SK-N-SH (cell line): Measurements from ENCODE around the gene DDIT4. TPM values are rescaled to one million over a fixed set of nuclear protein-coding genes. Genes with fewer than 3 reads are reported as not detected.

ENCODE experiments used
- CTCF ChIA-PET: fragments of 300-600, 350-600 bp; formaldehyde crosslinking; extraction: SDS; loops from one replicate; lab custom pipeline; 2021; lab: Yijun Ruan, JAX
- POLR2A ChIA-PET: fragments of 350-600 bp; sonication (Branson Sonifier 250); formaldehyde crosslinking; extraction: SDS; loops from one replicate; lab custom pipeline; 2020; ENCODE audit warnings: antibody characterized with exemption, inconsistent platforms; lab: Yijun Ruan, JAX
- DNase-seq: peaks from one replicate; pipeline ENCODE4 v3.0.0; 2012
- H2AFZ ChIP-seq: fragments of 200-600 bp; sonication (generic); 2 replicates; pipeline ENCODE4 v1.8.1; 2016; ENCODE audit warnings: antibody characterized with exemption, mild to moderate bottlenecking, low read depth
- H3F3A ChIP-seq: fragments of 200-600 bp; sonication (generic); replicated peaks from 2 replicates; pipeline ENCODE3; 2016; ENCODE audit warnings: antibody characterized with exemption, mild to moderate bottlenecking; ENCODE audit not compliant: insufficient read depth
- H3K27ac ChIP-seq, 2 experiments: fragments of 200-500 bp in 1 of 2; fragments of 200-600 bp in 1 of 2; sonication (Bioruptor generic) in 1 of 2; sonication (generic), shearing (Covaris generic) in 1 of 2; 2 replicates each; pipeline versions ENCODE4 v1.5.1 to v1.6.1; 2014 to 2016; ENCODE audit warnings: low read depth in 2 of 2, inconsistent platforms in 1 of 2, low read length in 1 of 2, mild to moderate bottlenecking in 1 of 2, mixed read lengths in 1 of 2
- H3K27me3 ChIP-seq: fragments of 200-600 bp; sonication (generic), shearing (Covaris generic); 2 replicates; pipeline ENCODE4 v1.6.1; 2016; ENCODE audit warnings: mixed run types; ENCODE audit not compliant: insufficient read depth
- H3K36me3 ChIP-seq, 2 experiments: fragments of 200-500 bp in 1 of 2; fragments of 200-600 bp in 1 of 2; sonication (Bioruptor generic) in 1 of 2; sonication (generic) in 1 of 2; replicated peaks in 1 of 2; 2 replicates each; pipeline versions ENCODE3 to v1.5.1; 2014 to 2016; ENCODE audit warnings: low read length in 1 of 2, mild to moderate bottlenecking in 1 of 2; ENCODE audit not compliant: insufficient read depth in 2 of 2, control insufficient read depth in 1 of 2
- H3K4me1 ChIP-seq, 2 experiments: fragments of 200-500 bp in 1 of 2; fragments of 200-600 bp in 1 of 2; sonication (Bioruptor generic) in 1 of 2; sonication (generic), shearing (Covaris generic) in 1 of 2; 2 replicates each; pipeline versions ENCODE4 v1.5.1 to v1.6.1; 2014 to 2016; ENCODE audit warnings: low read depth in 1 of 2, low read length in 1 of 2, mixed run types in 1 of 2; ENCODE audit not compliant: insufficient read depth in 2 of 2, control insufficient read depth in 1 of 2
- H3K4me2 ChIP-seq: fragments of 200-600 bp; sonication (generic), shearing (Covaris generic); 2 replicates; pipeline ENCODE4 v1.6.1; 2017; ENCODE audit warnings: mixed run types
- H3K4me3 ChIP-seq, 2 experiments: fragments of 200-500 bp in 1 of 2; fragments of 200-600 bp in 1 of 2; sonication (Bioruptor generic) in 1 of 2; sonication (generic), shearing (Covaris generic) in 1 of 2; 2 replicates each; pipeline versions ENCODE4 v1.5.1 to v1.8.1; 2014 to 2016; ENCODE audit warnings: low read depth in 2 of 2, inconsistent platforms in 1 of 2, low read length in 1 of 2, mild to moderate bottlenecking in 1 of 2, mixed read lengths in 1 of 2, moderate library complexity in 1 of 2
- H3K79me2 ChIP-seq: fragments of 200-600 bp; sonication (generic); 2 replicates; pipeline ENCODE4 v1.8.1; 2017; ENCODE audit warnings: mild to moderate bottlenecking; ENCODE audit not compliant: insufficient read depth
- H3K9ac ChIP-seq: fragments of 200-600 bp; sonication (generic); 2 replicates; pipeline ENCODE4 v1.6.1; 2017; ENCODE audit warnings: mixed run types
- H3K9me2 ChIP-seq: fragments of 200-600 bp; sonication (generic); 2 replicates; pipeline ENCODE4 v1.6.1; 2017; ENCODE audit warnings: mixed run types
- H3K9me3 ChIP-seq: fragments of 200-600 bp; sonication (generic); 2 replicates; pipeline ENCODE4 v1.6.1; 2017; ENCODE audit warnings: mixed run types, mild to moderate bottlenecking, moderate library complexity
- H4K20me1 ChIP-seq: fragments of 200-600 bp; sonication (generic); 2 replicates; pipeline ENCODE4 v1.6.1; 2017; ENCODE audit warnings: mild to moderate bottlenecking, mixed run types; ENCODE audit not compliant: insufficient read depth
- CHD2 ChIP-seq: fragments of 150-350 bp; IDR thresholded peaks from 2 replicates; pipeline ENCODE4 v1.6.1; 2018; ENCODE audit warnings: low read length; ENCODE audit not compliant: partially characterized antibody
- EP300 ChIP-seq, 2 experiments: IDR thresholded peaks; 2 replicates each; pipeline versions ENCODE4 v1.4.0 to v1.6.1; 2012; ENCODE audit warnings: borderline replicate concordance in 1 of 2, low read depth in 1 of 2, low read length in 1 of 2
- FOSL2 ChIP-seq: IDR thresholded peaks from 2 replicates; pipeline ENCODE4 v1.4.0; 2012; ENCODE audit warnings: low read depth, mild to moderate bottlenecking, moderate library complexity, borderline replicate concordance
- FOXJ3 ChIP-seq: sonication (generic); formaldehyde crosslinking; IDR thresholded peaks from 2 replicates; pipeline ENCODE4 v1.5.1; 2020; ENCODE audit warnings: mild to moderate bottlenecking, missing genetic modification reagents
- IRF3 ChIP-seq: fragments of 150-350 bp; IDR thresholded peaks from 2 replicates; pipeline ENCODE4 v1.6.1; 2016; ENCODE audit warnings: mild to moderate bottlenecking, low read depth, low read length
- MEF2A ChIP-seq: IDR thresholded peaks from 2 replicates; pipeline ENCODE4 v1.4.0; 2012; ENCODE audit warnings: low read depth, borderline replicate concordance
- NFIC ChIP-seq: IDR thresholded peaks from 2 replicates; pipeline ENCODE4 v1.4.0; 2012; ENCODE audit warnings: borderline replicate concordance
- REST ChIP-seq: IDR thresholded peaks from 2 replicates; pipeline ENCODE4 v1.6.1; 2012; ENCODE audit warnings: mild to moderate bottlenecking, low read depth, low read length, moderate library complexity
- RFX5 ChIP-seq: IDR thresholded peaks from 2 replicates; pipeline ENCODE4 v1.6.1; 2012; ENCODE audit warnings: mild to moderate bottlenecking, improper control_type of control experiment, low read length
- RXRA ChIP-seq: IDR thresholded peaks from 2 replicates; pipeline ENCODE4 v1.4.0; 2012; ENCODE audit warnings: low read depth, mild to moderate bottlenecking, borderline replicate concordance
- SMC3 ChIP-seq: IDR thresholded peaks from 2 replicates; pipeline ENCODE4 v1.6.1; 2012; ENCODE audit warnings: low read depth, low read length, improper control_type of control experiment
- TCF12 ChIP-seq: IDR thresholded peaks from 2 replicates; pipeline ENCODE4 v1.4.0; 2012
- WGBS: methylation state at CpG from one replicate; pipeline ENCODE4 v1.1.6; 2017; ENCODE audit warnings: low lambda C conversion rate; 5-methylcytosine and 5-hydroxymethylcytosine counted together
- polyA plus RNA-seq, 3 experiments: library from polyadenylated mRNA; depleted of rRNA; stranded (reverse); fragments of >200 nt; gene quantifications; 2 replicates each; pipeline ENCODE4 v1.2.3, GENCODE V29; 2012

The DDIT4 gene
- polyA plus RNA-seq, 1 of the 3 experiments (the other 2 are of a cell fraction) = 24.9 TPM

- no peak for DNase-seq
- Histone ChIP-seq H3K9me3 (no peaks in the 10 kb centered on the region), H3K79me2 (no peaks in the 10 kb centered on the region), H2AFZ (no peak overlapping the region), H3K27me3 (no peaks in the 10 kb centered on the region), H3F3A (peaks cover 19% of the 10 kb centered on the region), H3K4me3 (no peak overlapping the region), H3K36me3 (no peaks in the 10 kb centered on the region), H4K20me1 (no peaks in the 10 kb centered on the region), H3K4me2 (no peak overlapping the region), H3K27ac (peak overlapping the region in 1 of 2 experiments; percentile 48; a peak in 1 of 4 replicates), H3K9ac (no peak overlapping the region), H3K9me2 (no peaks in the 10 kb centered on the region), H3K4me1 (peaks cover 36 to 75% of the 10 kb centered on the region in 2 experiments)
- 98% methylated on average over 6 of the region's 12 CpGs for WGBS
- TF ChIP-seq FOXJ3 (CRISPR knock-in tag) (no peak), NFIC (no peak), SMC3 (no peak), FOSL2 (no peak), IRF3 (no peak), TCF12 (no peak), MEF2A (no peak), RFX5 (no peak), REST (no peak), CHD2 (no peak), RXRA (no peak), EP300 (IDR thresholded peaks at IDR 0.05; ENCODE audit: borderline replicate concordance in 1 of 2, low read depth in 1 of 2, low read length in 1 of 2) (no peak)
- CTCF ChIA-PET = interaction anchor here (0.7 to 4.5 kb wide), 3 partner anchors 11 to 65 kb away, joined by 3 to 31 read pairs (median 3); partner anchors contain the start of gene DDIT4
- POLR2A ChIA-PET = interaction anchor here (1.3 to 15.0 kb wide), 3 partner anchors 48 to 76 kb away, joined by 3 to 234 read pairs (median 188); partner anchors contain the start of gene DDIT4
Observed at GRCh38 chr10:72323771-72324191, 50.1 kb downstream of the DDIT4 start.

Other genes with a start within 250 kb of the DDIT4 start
- gene SPOCK2, start 185.4 kb upstream of the DDIT4 start, polyA plus RNA-seq (2012; rRNA removed) = 0.18 and 0.63 TPM in 2 replicates
- gene ANAPC16, start 57.9 kb upstream of the DDIT4 start, polyA plus RNA-seq (2012; rRNA removed) = 45.2 and 65.7 TPM in 2 replicates
- gene ASCC1, start 57.6 kb upstream of the DDIT4 start, polyA plus RNA-seq (2012; rRNA removed) = 15.0 and 19.5 TPM in 2 replicates
- 22.9 and 25.8 TPM in 2 replicates for gene DNAJB12, start 81.0 kb downstream of the DDIT4 start, polyA plus RNA-seq (2012; rRNA removed)